Anterior cingulate cortex (tissue), 58 donors: ENCODE measurements around the gene ZFR.
"Not testable (repeated sequence)": the region's sequence is repeated elsewhere in the genome, so short reads cannot be mapped to it uniquely, and the experiment has no call there.

Experiments
- DNase-seq, 58 donors: peaks; one replicate each; lab custom pipeline; 2025; lab: John Stamatoyannopoulos, UW

Gene ZFR

GRCh38 chr5:32419791-32420190 is 24.7 kb downstream of the ZFR start:
- DNase-seq = peak in 19 of 58 donors; percentile 2 to 53 (median 18)

DNA sequence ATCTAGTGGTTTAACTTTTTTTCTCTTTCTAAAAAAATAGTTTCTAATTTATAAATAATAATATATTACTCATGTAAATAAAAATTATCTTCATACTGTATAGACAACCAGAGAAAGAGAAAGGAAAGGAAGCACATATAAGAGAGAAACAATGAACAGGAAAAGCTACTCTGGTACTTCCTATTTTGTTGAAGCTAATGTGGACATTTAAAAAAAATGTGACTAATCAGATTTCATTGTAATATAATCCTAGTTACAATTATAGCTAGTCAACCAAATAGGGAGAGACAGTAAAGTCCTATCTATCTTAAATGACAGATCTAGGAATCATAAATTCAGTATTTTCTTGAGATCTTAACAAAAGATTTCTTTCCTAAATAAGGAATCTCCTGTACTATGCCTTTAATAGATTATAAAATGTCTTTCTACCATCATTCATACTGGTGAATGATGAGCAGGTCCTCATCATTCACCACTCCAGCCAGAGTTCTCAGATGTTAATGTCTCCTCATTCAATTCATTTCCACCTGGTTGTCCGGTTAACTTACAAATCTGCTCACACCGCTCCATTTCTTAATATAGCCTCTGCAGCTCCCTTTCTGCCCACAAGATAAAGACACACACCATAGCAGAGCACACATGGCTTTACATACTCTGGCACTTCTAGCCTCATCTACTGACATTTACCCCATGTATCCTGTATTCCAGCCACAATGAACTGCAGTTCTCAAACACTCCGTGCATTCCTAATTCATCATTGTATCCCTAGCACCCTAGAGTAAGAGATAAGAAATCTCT is 30.9 kb downstream of the ZFR start:
- DNase-seq = no peak

- DNase-seq = no peak
Observed at GRCh38 chr5:32410630-32411029, 33.9 kb downstream of the ZFR start.

DNA sequence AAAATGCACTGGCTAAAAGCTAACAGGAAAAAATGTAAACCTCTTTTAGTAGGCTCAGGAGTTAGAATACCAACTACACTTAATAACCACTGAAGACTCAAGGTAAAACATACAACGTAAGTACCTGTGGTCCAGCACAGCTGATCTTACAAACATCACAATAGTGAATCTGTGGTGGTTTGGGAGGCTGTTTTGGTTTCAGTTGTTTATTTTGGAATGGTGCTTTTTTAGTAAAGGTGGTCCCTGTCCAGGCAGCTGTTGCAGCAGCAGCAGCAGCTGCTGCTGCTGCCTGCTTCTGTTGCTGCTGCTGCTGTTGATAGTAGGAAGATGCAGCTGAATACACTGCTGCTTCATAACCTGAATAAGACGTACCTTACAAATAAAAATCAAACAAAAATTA is 37.9 kb downstream of the ZFR start:
- DNase-seq = no peak

DNA sequence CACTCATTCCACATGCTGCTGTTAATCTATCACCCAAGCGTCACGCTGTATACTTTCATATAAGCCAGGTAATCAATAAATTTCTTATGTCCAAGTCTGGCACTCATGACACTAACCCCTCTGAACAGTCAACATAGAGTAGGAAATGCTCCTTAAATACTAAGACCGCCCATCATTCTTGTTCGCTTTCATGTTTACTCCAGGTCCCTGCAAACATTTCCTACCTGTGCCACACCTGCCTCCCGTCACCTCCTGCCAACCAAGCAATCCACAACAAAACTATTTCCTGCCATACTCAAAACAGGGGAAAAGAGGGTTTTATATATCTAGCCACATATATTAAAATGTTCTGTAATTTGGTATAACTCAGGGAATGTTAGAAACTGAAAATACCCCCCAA is 39.0 kb downstream of the ZFR start:
- no peak for DNase-seq

- DNase-seq = peak in 5 of 58 donors; percentile 4 to 20 (median 12)
Observed at GRCh38 chr5:32403760-32404159, 40.8 kb downstream of the ZFR start.

GRCh38 chr5:32400401-32400800 is 44.1 kb downstream of the ZFR start:
- DNase-seq = no peak

DNA sequence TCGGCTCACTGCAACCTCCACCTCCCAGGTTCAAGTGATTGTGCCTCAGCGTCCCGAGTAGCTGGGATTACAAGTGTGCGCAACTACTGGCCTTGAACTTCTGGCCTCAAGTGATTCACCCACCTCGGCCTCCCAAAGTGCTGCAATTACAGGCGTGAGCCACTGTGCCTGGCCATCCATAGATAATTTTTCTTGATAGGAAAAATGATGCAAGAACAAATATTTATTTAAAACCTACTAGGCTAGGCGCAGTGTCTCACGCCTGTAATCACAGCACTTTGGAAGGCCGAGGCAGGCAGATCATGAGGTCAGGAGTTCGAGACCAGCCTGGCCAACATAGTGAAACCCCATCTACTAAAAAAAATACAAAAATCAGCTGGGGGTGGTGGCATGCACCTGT is 45.8 kb downstream of the ZFR start:
- not testable (repeated sequence) for DNase-seq

DNA sequence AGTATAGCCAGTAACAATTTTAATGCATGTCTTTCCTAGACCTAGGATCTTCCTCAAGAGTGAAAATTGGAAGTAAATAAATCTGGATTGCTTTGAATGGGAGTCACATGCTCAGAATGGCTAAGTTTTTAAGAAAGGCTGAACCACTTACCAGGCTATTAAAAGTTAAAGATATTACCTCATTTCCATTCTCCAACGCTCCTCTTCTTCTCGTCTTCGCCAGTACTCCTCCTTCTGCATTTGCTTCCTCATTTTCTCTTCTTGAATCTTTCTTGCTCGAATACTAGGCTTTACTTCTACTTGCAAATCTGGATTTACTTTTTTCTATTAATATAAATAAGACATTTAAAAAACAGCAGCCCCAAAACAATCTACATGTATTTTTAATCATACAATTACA is 49.6 kb downstream of the ZFR start:
- DNase-seq = no peak

DNA sequence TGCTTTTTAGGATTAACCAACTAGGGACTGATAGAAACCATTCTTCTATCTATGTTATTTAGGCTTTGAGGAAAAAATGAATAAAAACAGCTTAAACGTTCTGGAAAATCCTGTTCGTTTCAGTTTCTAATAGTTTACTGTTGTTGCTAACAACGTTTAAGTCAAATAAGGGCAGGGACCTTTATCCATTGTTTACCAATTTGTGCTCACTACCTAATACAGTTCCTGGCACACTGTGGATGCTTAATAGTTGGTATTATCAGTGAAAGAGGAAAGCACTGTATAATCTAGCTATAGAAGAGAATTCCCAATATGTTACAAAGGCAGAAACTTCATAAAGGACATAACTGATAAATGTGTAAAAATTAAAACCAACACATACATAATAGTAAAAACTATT is 52.5 kb downstream of the ZFR start:
- no peak for DNase-seq

- DNase-seq = peak in 2 of 58 donors; percentile 14 to 16
Observed at GRCh38 chr5:32390819-32391591, 53.5 kb downstream of the ZFR start.

- DNase-seq = no peak
Observed at GRCh38 chr5:32388432-32389129, 56.0 kb downstream of the ZFR start.

DNA sequence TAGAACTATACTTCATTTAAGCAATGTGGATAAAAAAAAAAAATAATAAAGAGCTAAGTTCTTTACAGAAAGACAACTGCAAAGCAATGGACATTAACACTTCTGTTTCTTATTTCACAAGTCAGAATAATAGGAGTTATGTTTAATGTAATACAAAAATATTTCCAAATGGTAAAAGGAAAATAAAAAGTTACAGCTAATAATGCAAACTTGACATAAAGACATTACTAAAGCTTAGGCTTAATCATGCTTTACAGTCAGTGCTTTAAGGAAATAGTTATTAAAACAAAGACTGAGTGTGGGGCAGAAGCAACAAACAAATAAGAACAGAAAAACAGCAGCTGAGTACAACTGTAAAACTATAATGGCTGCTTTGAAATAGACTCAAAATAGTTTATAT is 56.7 kb downstream of the ZFR start:
- DNase-seq = no peak

DNA sequence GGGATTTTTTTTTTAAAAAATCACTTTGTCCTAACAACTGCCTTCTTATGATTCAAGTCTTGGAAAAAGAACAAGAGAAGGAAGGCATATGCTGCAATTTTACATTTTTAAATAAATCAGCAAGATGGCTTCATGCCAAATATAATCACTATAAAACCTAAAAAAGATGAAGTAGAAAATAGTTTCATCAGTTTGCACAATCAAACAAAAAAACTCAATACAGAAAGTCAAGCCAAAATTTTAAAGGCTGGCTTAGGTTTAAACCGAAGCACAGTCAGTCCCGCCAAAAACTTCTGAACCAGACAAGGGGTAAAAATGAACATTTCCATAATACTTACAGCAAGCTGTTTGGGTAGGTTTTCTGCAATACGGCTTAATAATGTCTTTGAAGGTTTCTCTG is 57.3 kb downstream of the ZFR start:
- DNase-seq = peak in 1 of 58 donors; percentile 8

DNA sequence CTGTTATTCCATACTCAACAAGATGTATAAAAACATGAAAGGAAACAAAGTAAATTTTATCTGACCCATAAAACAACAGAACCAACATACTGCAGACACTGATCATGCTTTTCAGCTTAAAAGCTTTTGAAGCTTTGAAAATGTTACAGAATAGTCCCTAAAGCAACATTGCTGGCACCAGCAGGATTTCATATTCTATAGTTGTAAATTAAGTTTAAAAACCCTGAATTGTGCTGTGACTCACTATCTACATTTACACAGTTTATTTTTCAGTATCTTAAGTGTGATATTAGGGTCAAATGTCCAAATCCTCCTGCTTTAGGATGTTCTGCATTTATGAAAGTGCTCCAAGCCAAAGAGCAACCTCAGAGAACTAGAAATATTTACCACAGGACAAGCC is 59.9 kb downstream of the ZFR start:
- DNase-seq = no peak

GRCh38 chr5:32383586-32383985 is 61.0 kb downstream of the ZFR start:
- DNase-seq = no peak

DNA sequence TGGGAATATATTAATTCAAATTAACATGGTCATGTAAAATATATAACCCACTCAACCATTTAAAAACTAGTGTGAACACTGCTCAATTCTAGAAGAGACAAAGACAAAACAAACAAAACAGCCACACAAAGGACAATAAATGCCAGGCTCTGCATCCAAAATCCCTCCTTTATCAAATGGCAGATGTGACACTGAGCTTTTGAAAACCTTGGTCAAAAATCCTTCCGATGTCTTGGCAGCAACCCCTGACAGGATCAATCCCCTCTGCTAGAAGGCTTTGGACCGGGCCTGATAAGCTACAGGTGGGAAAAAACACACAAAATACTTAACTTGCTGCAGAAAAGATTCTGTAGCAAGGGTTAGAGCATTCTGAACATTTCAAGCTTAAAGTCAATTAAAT is 61.5 kb downstream of the ZFR start:
- DNase-seq = no peak

GRCh38 chr5:32379421-32379820 is 65.1 kb downstream of the ZFR start:
- DNase-seq = no peak

GRCh38 chr5:32378966-32379365 is 65.6 kb downstream of the ZFR start:
- DNase-seq = no peak

GRCh38 chr5:32369542-32370155 is 74.9 kb downstream of the ZFR start:
- no peak for DNase-seq

DNA sequence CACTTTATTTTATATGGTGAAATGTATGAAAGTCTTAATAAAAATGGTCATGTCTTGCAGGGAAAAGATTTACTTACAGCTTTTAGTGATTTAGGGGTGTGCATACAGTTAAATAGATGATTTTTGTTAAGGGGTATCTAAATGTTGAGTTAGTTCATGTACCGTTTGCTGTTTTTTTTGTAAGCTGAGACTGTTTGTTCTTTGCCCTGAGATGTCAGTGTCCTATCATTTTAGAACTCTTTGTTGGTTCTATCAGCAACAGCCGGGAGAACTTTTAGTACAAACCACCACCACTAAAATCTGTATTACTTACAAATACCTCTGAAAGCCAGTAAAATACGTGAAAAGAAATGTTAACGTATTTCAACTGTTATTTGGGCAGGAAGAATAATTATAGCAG is 75.5 kb downstream of the ZFR start:
- DNase-seq = no peak
